ENCODE results near the gene SNRPA1.

Gene SNRPA1

DNA sequence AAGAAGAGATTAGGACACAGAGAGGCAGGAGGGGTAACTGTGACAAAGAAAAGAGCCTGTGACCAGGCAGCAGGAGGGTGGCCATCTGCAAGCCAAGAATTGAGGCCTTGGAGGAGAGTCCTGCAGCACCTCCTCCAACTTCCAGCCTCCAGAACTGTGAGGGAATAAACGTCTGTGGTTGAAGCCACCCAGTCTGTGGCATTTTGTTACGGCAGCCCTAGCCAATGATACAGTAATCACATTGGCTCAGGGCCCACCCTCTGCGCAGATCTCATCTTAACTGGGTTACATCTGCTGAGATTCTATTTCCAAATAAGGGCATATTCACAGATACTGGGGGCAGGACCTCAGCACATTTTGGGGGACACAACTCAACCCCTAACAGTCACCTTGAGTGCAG is 29.0 kb downstream of the SNRPA1 start:
- FAIRE-seq = no peak
- TF ChIP-seq, protein P1, sequence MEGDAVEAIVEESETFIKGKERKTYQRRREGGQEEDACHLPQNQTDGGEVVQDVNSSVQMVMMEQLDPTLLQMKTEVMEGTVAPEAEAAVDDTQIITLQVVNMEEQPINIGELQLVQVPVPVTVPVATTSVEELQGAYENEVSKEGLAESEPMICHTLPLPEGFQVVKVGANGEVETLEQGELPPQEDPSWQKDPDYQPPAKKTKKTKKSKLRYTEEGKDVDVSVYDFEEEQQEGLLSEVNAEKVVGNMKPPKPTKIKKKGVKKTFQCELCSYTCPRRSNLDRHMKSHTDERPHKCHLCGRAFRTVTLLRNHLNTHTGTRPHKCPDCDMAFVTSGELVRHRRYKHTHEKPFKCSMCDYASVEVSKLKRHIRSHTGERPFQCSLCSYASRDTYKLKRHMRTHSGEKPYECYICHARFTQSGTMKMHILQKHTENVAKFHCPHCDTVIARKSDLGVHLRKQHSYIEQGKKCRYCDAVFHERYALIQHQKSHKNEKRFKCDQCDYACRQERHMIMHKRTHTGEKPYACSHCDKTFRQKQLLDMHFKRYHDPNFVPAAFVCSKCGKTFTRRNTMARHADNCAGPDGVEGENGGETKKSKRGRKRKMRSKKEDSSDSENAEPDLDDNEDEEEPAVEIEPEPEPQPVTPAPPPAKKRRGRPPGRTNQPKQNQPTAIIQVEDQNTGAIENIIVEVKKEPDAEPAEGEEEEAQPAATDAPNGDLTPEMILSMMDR (IDR thresholded peaks at IDR 0.05; ENCODE audit: insufficient read depth, missing control alignments) = no peak

DNA sequence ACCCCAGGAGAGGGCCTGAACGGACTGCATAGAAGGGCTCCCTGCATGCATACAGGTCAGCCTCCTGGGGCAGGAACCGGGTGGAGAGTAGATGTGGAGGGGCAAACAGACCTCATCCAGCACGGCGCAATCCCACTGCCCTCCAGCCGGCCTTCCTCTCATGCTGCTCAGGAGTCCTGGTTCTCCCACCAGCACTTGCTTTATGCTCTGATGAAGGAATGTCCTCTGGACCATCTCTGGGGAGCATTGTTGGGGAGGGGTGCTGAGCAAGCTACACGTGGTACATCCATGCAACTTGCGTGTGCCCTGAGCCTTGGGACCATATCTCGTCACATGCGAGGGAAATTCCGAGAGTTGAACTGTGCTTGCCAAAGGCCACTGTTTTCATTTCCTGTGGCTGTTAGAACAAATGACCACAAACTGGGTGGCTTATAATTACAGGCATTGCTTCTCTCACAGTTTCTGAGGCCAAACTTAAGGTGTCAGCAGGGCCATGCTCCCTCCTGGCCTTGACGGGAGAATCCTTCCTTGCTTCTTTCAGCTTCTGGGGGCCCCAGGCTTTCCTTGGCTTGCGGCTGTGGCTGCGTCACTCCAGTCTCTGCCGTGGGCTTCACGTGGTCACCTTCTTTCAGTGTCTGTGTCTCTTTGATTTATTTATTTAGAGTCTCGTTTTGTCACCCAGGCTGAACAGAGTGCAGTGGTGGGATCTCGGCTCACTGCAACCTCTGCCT is 30.0 kb downstream of the SNRPA1 start:
- DNase-seq (ENCODE audit: insufficient read length, low spot score) = no peak
- TF ChIP-seq, protein P1 (IDR thresholded peaks at IDR 0.05; ENCODE audit: insufficient read depth, missing control alignments) = no peak
- no peak for FAIRE-seq

More for the DNA sequence above, 29.0 kb downstream of the SNRPA1 start:
- DNase-seq (ENCODE audit: insufficient read length, low spot score) = no peak

DNA sequence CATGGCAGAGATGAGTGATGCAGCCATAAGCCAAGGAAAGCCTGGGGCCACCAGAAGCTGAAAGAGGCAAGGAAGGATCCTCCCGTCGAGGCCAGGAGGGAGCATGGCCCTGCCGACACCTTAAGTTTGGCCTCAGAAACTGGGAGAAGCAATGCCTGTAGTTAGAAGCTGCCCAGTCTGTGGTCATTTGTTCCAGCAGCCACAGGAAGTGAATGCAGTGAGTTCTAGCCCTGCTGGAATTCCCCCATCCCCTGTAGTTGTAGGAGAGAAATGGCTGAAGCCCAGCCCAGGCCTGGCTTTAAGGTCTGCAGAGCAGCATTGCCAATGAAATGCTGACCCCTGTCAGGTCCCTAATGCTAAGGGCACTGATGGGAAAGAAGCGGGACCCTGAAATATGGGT is 31.0 kb downstream of the SNRPA1 start:
- DNase-seq (ENCODE audit: insufficient read length, low spot score) (no peak), FAIRE-seq (no peak)
- TF ChIP-seq, protein P1 (IDR thresholded peaks at IDR 0.05; ENCODE audit: insufficient read depth, missing control alignments) = no peak

DNA sequence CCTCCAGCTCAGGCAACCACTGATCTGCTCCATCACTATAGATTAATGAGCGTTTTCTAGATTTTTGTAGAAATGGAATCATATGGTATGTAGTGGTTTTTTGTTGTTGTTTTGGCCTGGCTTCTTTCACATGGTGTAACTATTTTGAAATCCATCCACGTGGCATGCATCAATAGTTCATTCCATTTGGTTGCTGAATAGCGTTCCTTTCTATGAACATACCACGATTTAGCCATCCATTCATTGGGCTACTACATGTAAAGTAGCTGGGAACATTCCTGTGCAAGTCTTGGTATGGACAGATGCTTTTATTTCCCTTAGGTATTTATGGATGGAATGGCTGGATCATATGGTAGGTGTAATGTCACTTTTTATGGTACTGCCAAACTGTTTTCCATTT is 32.5 kb downstream of the SNRPA1 start:
- FAIRE-seq (no peak), DNase-seq (ENCODE audit: insufficient read length, low spot score) (no peak)
- TF ChIP-seq, protein P1 (IDR thresholded peaks at IDR 0.05; ENCODE audit: insufficient read depth, missing control alignments) = no peak

DNA sequence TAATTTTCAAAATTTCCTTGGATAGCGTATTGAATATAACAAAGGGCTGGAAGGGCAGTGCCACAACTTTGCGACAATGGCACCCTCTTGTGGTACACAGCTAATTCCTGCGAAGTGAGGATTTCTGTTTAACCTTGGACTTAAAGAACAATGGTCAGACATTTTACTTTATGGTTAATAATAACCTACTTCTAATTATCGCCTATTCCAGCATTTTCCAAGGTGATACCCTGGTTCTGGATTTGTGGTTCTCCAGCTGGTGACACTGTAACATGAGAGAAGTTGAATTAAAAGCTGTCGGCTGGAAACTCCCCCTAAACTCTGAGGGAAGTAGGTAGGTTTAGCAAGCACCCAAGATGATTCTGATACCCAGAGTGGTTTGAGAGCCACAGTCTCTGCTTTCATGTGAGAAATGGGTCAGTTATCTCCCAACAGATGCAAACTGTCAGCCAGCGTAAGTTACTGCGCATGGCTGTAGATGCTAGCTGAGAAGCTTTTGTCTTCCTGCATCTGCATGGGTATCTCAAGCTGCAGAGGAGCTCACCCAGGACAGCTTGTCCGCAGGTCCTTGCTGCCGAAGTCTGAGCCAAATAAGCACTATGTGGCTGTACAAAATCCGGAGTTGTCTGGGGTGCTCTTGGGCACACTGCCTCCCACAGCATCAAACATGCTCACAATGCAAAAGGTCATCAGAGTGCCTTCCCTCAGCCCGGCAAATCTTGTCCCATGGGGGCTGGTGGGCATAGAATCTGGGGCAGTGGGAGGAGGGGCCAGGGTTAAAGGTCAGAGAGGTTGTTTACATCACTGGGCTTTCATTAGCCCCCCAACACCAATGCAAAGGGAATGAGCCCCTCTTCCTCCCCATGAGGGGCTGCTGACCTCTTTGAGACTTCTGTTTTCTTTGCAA is 36.6 kb downstream of the SNRPA1 start:
- DNase-seq (ENCODE audit: insufficient read length, low spot score) (no peak), FAIRE-seq (no peak)
- TF ChIP-seq, protein P1 (IDR thresholded peaks at IDR 0.05; ENCODE audit: insufficient read depth, missing control alignments) = peak; percentile 94

DNA sequence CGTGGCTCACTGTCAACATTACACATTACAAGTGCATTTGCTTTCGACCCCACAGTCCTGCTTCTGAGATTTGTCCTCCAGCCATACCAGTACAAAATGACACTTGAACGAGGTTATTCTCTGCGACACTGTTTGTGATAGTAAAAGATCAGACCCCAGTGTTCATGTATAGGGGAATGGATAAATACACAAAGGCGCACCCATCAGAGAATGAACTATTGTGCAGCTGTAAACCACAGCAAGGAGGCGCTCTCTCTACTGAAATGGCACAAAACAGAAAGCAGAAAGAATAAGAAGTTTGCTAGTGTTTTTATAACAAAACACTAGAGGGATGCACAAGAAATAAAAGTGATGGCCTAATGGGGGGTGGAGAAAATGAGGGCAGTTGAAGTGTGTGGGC is 38.3 kb downstream of the SNRPA1 start:
- DNase-seq (ENCODE audit: insufficient read length, low spot score) (no peak), FAIRE-seq (no peak)
- TF ChIP-seq, protein P1 (IDR thresholded peaks at IDR 0.05; ENCODE audit: insufficient read depth, missing control alignments) = peak; percentile 13
